Activated T-cell treated with anti-CD3 and anti-CD28 coated beads, Interleukin-2, amount 50 U/mL, for 48 hours (primary cell): Measurements from ENCODE around the gene PNPLA1.

Source experiments
- DNase-seq, 2 experiments: peaks; one replicate each; pipeline ENCODE4 v3.0.0-alpha.2; 2020

PNPLA1 gene

GRCh38 chr6:36318690-36319435, 49.0 kb downstream of the PNPLA1 start:
- DNase-seq: no peak

- no peak for DNase-seq
Measured at GRCh38 chr6:36319436-36319762, 49.5 kb downstream of the PNPLA1 start.

GRCh38 chr6:36319821-36320220, 50.0 kb downstream of the PNPLA1 start:
- DNase-seq: no peak

- no peak for DNase-seq
Measured at GRCh38 chr6:36320475-36320874, 50.6 kb downstream of the PNPLA1 start.

GRCh38 chr6:36322591-36322990, 52.7 kb downstream of the PNPLA1 start:
- DNase-seq: no peak

GRCh38 chr6:36323062-36323461, 53.2 kb downstream of the PNPLA1 start:
- DNase-seq: no peak

- DNase-seq: no peak
Measured at GRCh38 chr6:36324191-36324590, 54.3 kb downstream of the PNPLA1 start.

GRCh38 chr6:36324715-36325114, 54.9 kb downstream of the PNPLA1 start:
- DNase-seq: no peak

- no peak for DNase-seq
Measured at GRCh38 chr6:36326356-36326995, 56.6 kb downstream of the PNPLA1 start.

- DNase-seq: no peak
Measured at GRCh38 chr6:36327226-36327918, 57.5 kb downstream of the PNPLA1 start.

- DNase-seq: no peak
Measured at GRCh38 chr6:36327919-36328236, 58.0 kb downstream of the PNPLA1 start.

- DNase-seq: no peak
Measured at GRCh38 chr6:36328600-36328999, 58.7 kb downstream of the PNPLA1 start.

- DNase-seq: no peak
Measured at GRCh38 chr6:36329798-36330291, 60.0 kb downstream of the PNPLA1 start.

GRCh38 chr6:36330366-36330765, 60.5 kb downstream of the PNPLA1 start:
- no peak for DNase-seq

- no peak for DNase-seq
Measured at GRCh38 chr6:36331381-36331780, 61.5 kb downstream of the PNPLA1 start.

GRCh38 chr6:36333171-36333895, 63.5 kb downstream of the PNPLA1 start:
- no peak for DNase-seq

GRCh38 chr6:36333931-36334725, 64.3 kb downstream of the PNPLA1 start:
- no peak for DNase-seq

GRCh38 chr6:36334832-36335459, 65.1 kb downstream of the PNPLA1 start:
- no peak for DNase-seq

GRCh38 chr6:36335465-36336207, 65.8 kb downstream of the PNPLA1 start:
- no peak for DNase-seq

GRCh38 chr6:36336208-36336710, 66.4 kb downstream of the PNPLA1 start:
- DNase-seq: no peak

- no peak for DNase-seq
Measured at GRCh38 chr6:36336779-36337241, 67.0 kb downstream of the PNPLA1 start, which contains the start of gene BNIP5. TSS of gene BNIP5 (minus strand) at chr6:36336888. CDS start at chr6:36330690, 6,198 bp downstream.
